8988T (cell line): ENCODE results near the gene SLIT1.

ENCODE experiments used
- DNase-seq: peaks from one replicate; pipeline ENCODE4 v3.0.0; 2011

Gene SLIT1

GRCh38 chr10:96992721-96993120, 193.0 kb downstream of the SLIT1 start:
- DNase-seq, result no peak

- DNase-seq, result no peak
Measured at GRCh38 chr10:96991313-96991841, 194.4 kb downstream of the SLIT1 start.

GRCh38 chr10:96988426-96988825, 197.3 kb downstream of the SLIT1 start:
- DNase-seq, result no peak

GRCh38 chr10:96987842-96988175, 197.9 kb downstream of the SLIT1 start:
- DNase-seq, result no peak

GRCh38 chr10:96987141-96987841, 198.5 kb downstream of the SLIT1 start:
- DNase-seq, result no peak

- no peak for DNase-seq
Measured at GRCh38 chr10:96986200-96986856, 199.4 kb downstream of the SLIT1 start.

- no peak for DNase-seq
Measured at GRCh38 chr10:96984541-96985131, 201.1 kb downstream of the SLIT1 start.

GRCh38 chr10:96982149-96982930, 203.4 kb downstream of the SLIT1 start:
- no peak for DNase-seq

GRCh38 chr10:96978621-96979154, 207.1 kb downstream of the SLIT1 start:
- no peak for DNase-seq

- DNase-seq, result no peak
Measured at GRCh38 chr10:96975136-96975535, 210.6 kb downstream of the SLIT1 start.

- no peak for DNase-seq
Measured at GRCh38 chr10:96973809-96974747, 211.7 kb downstream of the SLIT1 start.

- no peak for DNase-seq
Measured at GRCh38 chr10:96972264-96972663, 213.5 kb downstream of the SLIT1 start.

- no peak for DNase-seq
Measured at GRCh38 chr10:96971324-96971723, 214.4 kb downstream of the SLIT1 start.

GRCh38 chr10:96968682-96969423, 216.9 kb downstream of the SLIT1 start:
- DNase-seq, result no peak

- no peak for DNase-seq
Measured at GRCh38 chr10:96967847-96968246, 217.9 kb downstream of the SLIT1 start.

- DNase-seq, result no peak
Measured at GRCh38 chr10:96964131-96964530, 221.6 kb downstream of the SLIT1 start.

GRCh38 chr10:96960872-96961271, 224.9 kb downstream of the SLIT1 start:
- DNase-seq, result no peak

GRCh38 chr10:96959733-96960132, 226.0 kb downstream of the SLIT1 start:
- no peak for DNase-seq

GRCh38 chr10:96958071-96958470, 227.7 kb downstream of the SLIT1 start:
- no peak for DNase-seq

GRCh38 chr10:96955794-96956193, 230.0 kb downstream of the SLIT1 start:
- DNase-seq, result no peak

- DNase-seq, result no peak
Measured at GRCh38 chr10:96951954-96952353, 233.8 kb downstream of the SLIT1 start.
